Lung (tissue), 12 donors: ENCODE results near the gene FMNL1. TPM values are rescaled to one million over a fixed set of nuclear protein-coding genes. Genes with fewer than 3 reads are reported as not detected.

Experiments
- ATAC-seq: fragments of 200-7000 bp; cut with Tn5 transposase; one replicate; pipeline ENCODE4 v1.9.1; 2020; ENCODE audit warnings: moderate number of reproducible peaks; ENCODE audit not compliant: insufficient read depth, low FRiP score
- DNase-seq, 3 donors: peaks; one replicate each; pipeline ENCODE4 v3.0.0-alpha.2; 2013 to 2017
- H3K27ac ChIP-seq, 2 donors: one replicate each; pipeline ENCODE4 v1.5.1; 2013; ENCODE audit warnings: mild to moderate bottlenecking in 2 of 2, moderate library complexity in 2 of 2, control low read depth in 1 of 2, inconsistent platforms in 1 of 2, low read depth in 1 of 2, low read length in 1 of 2
- H3K27me3 ChIP-seq, 3 donors: one replicate each; pipeline ENCODE4 v1.5.1; 2013; ENCODE audit warnings: low read length in 2 of 3; ENCODE audit not compliant: control insufficient read depth in 3 of 3, insufficient read depth in 3 of 3
- H3K36me3 ChIP-seq, 4 donors: one replicate each; pipeline ENCODE4 v1.5.1; 2013; ENCODE audit warnings: low read length in 4 of 4, mild to moderate bottlenecking in 1 of 4, moderate library complexity in 1 of 4; ENCODE audit not compliant: control insufficient read depth in 4 of 4, insufficient read depth in 4 of 4
- H3K4me1 ChIP-seq, 5 donors: one replicate each; pipeline ENCODE4 v1.5.1; 2013; ENCODE audit warnings: low read length in 5 of 5, mild to moderate bottlenecking in 2 of 5, moderate library complexity in 1 of 5; ENCODE audit not compliant: control insufficient read depth in 5 of 5, insufficient read depth in 5 of 5
- H3K4me3 ChIP-seq: one replicate; pipeline ENCODE4 v1.5.1; 2013; ENCODE audit warnings: mild to moderate bottlenecking, control low read depth, moderate library complexity
- H3K9ac ChIP-seq, 2 donors: one replicate each; pipeline ENCODE4 v1.5.1; 2013; ENCODE audit warnings: low read length in 2 of 2, control low read depth in 1 of 2; ENCODE audit not compliant: insufficient read depth in 1 of 2
- H3K9me3 ChIP-seq, 4 donors: one replicate each; pipeline ENCODE4 v1.5.1; 2013; ENCODE audit warnings: low read length in 3 of 4, mild to moderate bottlenecking in 1 of 4, moderate library complexity in 1 of 4; ENCODE audit not compliant: control insufficient read depth in 4 of 4, insufficient read depth in 3 of 4
- WGBS, 2 donors: extraction: QIAGEN DNeasy Blood & Tissue Kit; methylation state at CpG; one replicate each; pipeline ENCODE4 v1.1.7; 2013; 5-methylcytosine and 5-hydroxymethylcytosine counted together
- polyA plus RNA-seq, 2 donors: library from polyadenylated mRNA; stranded (reverse); fragments of 200-250 nt; gene quantifications; one replicate each; pipeline ENCODE4 v1.2.1, GENCODE V29; 2013
- total RNA-seq, 2 donors: library from RNA; depleted of rRNA in 1 of 2; stranded (reverse); fragments of >200 nt in 1 of 2; gene quantifications; one replicate each; pipeline ENCODE4 v1.2.1, GENCODE V29; 2014 to 2021
- TF ChIP-seq, protein P1 (sequence below): IDR thresholded peaks from 2 replicates; pipeline ENCODE4 v1.5.1; 2012; ENCODE audit warnings: mild to moderate bottlenecking; ENCODE audit errors: control extremely low read depth, extremely low read depth
- donor health status: control.
- donor health status: control.
- donor health status: Bipolar disorder and iron deficiency.
- donor health status: healthy.
- donor health status: DM: yes; HTN: yes; CAD: no.

Gene FMNL1
- total and polyA plus RNA-seq, 4 donors, result 25.0 to 135 (median 56.6) TPM

DNA sequence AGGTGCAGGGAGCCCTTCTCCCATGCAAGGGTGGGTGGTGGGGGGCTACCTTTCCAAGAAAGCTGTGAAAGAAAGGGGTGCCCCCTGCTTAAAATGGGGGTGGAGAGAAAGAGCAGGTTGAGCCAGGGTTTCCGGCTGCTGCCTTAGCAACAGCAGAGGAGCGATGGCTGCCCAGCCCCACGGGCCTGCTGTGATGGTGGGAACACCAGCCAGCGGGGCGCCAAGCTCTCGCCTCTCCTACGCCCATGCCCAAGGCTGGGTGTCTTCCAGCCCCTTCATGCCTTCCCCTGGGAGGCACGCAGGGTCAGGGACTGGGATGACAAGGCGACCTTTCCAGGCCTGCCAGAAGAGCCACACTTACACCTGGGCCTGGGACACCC, 3.0 kb downstream of the FMNL1 start:
- WGBS, 2 donors, result 60 to 73% methylated on average over 9 of the region's 9 CpGs
- Histone ChIP-seq H3K4me3 (no peak overlapping the region), H3K27ac (peak overlapping the region in 1 of 2 donors; percentile 77), H3K9ac (no peak overlapping the region), H3K36me3 (no peaks in the 10 kb centered on the region), H3K27me3 (peaks cover 0 to 35% (median 18%) of the 10 kb centered on the region in 3 donors), H3K4me1 (peaks cover 0 to 20% (median 10%) of the 10 kb centered on the region in 5 donors), H3K9me3 (no peaks in the 10 kb centered on the region)
- TF ChIP-seq, protein P1, sequence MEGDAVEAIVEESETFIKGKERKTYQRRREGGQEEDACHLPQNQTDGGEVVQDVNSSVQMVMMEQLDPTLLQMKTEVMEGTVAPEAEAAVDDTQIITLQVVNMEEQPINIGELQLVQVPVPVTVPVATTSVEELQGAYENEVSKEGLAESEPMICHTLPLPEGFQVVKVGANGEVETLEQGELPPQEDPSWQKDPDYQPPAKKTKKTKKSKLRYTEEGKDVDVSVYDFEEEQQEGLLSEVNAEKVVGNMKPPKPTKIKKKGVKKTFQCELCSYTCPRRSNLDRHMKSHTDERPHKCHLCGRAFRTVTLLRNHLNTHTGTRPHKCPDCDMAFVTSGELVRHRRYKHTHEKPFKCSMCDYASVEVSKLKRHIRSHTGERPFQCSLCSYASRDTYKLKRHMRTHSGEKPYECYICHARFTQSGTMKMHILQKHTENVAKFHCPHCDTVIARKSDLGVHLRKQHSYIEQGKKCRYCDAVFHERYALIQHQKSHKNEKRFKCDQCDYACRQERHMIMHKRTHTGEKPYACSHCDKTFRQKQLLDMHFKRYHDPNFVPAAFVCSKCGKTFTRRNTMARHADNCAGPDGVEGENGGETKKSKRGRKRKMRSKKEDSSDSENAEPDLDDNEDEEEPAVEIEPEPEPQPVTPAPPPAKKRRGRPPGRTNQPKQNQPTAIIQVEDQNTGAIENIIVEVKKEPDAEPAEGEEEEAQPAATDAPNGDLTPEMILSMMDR, result no peak
- no peak for DNase-seq
- ATAC-seq, result no peak

DNA sequence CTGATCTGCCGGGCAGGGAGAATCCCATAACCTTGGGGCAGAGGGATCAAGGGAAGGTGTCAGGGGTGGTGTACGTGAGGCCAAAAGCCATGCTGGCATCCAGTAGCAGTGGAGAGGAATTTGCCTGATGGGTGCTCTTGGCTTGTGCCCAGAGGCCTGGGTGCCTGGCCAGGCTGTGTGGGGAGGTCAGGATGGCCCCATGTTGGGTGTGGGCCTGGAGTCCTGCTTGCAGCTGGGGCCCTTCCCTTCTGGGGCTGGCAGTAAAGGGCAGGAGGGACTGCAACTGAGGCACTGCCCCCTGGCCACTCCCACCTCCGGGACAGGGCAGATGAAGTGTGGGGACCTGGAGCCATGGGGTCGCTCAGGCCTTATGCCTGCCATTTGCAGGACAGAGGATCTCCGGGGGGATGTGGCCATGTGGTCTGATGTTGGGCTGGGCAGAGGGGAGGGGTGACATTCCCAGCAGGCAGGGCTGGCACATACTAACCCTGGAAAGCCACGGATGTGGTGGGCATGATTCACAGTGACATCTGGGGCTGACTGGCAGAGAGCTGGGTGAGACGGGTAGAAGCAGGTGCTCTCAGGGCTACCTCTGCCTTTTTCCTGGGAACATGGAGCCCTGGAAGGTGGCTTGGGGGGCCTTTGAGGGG, 3.5 kb downstream of the FMNL1 start:
- H3K9me3 ChIP-seq, result no peaks in the 10 kb centered on the region
- no peaks in the 10 kb centered on the region for H3K36me3 ChIP-seq
- TF ChIP-seq, protein P1, result no peak
- H3K4me1 ChIP-seq, result peaks cover 0 to 23% (median 10%) of the 10 kb centered on the region in 5 donors
- DNase-seq, result no peak
- no peak overlapping the region for H3K9ac ChIP-seq
- WGBS, 2 donors, result 37 to 60% methylated on average over 7 of the region's 7 CpGs
- no peak for ATAC-seq
- no peak overlapping the region for H3K4me3 ChIP-seq
- peaks cover 0 to 30% (median 18%) of the 10 kb centered on the region in 3 donors for H3K27me3 ChIP-seq
- peak overlapping the region in 1 of 2 donors; percentile 77 for H3K27ac ChIP-seq

DNA sequence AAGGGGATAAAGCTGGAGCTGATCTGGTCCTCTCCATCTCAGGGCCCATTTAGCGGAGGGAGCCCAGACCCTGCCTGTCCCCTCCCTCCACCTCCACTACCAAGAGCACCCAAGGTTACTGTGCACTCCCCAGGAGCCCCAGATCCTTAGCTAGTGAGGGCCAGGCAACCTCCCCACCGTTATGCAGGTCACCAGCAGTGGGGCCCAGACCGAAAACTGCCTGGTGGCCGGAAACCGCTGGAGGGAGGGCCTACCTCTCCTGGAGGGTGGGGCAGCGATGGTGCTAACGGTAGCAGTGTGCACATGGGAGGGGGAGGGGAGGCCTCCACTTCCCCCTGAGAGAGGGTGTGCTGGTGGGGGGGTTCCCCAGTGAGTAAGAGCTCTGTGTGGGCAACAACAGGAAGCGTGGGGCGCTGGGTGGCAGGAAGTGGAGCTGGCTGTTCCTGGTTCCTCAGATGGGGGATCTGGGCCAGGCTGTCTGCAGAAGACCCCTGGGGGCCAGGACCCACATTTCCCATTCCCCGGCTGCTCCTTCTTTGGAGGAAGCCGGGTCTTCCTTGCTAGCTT, 4.4 kb downstream of the FMNL1 start:
- Histone ChIP-seq H3K9me3 (no peaks in the 10 kb centered on the region), H3K27ac (peak overlapping the region in 1 of 2 donors; percentile 77), H3K4me1 (peaks cover 0 to 29% (median 10%) of the 10 kb centered on the region in 5 donors), H3K4me3 (no peak overlapping the region), H3K27me3 (peaks cover 0 to 21% (median 14%) of the 10 kb centered on the region in 3 donors), H3K36me3 (no peaks in the 10 kb centered on the region), H3K9ac (no peak overlapping the region)
- no peak for DNase-seq
- TF ChIP-seq, protein P1, result no peak
- 22 to 45% methylated on average over 11 of the region's 11 CpGs for WGBS, 2 donors
- ATAC-seq, result peak; percentile 51
